HFF-Myc (cell line): Measurements from ENCODE around the gene ZNFX1.

Experiments
- DNase-seq: peaks from one replicate; pipeline ENCODE4 v3.0.0-alpha.2; 2011; ENCODE audit warnings: low read depth; ENCODE audit errors: extremely low read depth
- H3K4me3 ChIP-seq: replicated peaks from 2 replicates; pipeline ENCODE4 v1.5.1; 2011; ENCODE audit warnings: low read depth, mild to moderate bottlenecking, control low read depth, low read length
- TF ChIP-seq, protein P1 (sequence below): IDR thresholded peaks from 2 replicates; pipeline ENCODE4 v1.5.1; 2012; ENCODE audit warnings: mild to moderate bottlenecking, low read depth, low read length, control low read depth; ENCODE audit errors: missing control alignments

ZNFX1 gene

DNA sequence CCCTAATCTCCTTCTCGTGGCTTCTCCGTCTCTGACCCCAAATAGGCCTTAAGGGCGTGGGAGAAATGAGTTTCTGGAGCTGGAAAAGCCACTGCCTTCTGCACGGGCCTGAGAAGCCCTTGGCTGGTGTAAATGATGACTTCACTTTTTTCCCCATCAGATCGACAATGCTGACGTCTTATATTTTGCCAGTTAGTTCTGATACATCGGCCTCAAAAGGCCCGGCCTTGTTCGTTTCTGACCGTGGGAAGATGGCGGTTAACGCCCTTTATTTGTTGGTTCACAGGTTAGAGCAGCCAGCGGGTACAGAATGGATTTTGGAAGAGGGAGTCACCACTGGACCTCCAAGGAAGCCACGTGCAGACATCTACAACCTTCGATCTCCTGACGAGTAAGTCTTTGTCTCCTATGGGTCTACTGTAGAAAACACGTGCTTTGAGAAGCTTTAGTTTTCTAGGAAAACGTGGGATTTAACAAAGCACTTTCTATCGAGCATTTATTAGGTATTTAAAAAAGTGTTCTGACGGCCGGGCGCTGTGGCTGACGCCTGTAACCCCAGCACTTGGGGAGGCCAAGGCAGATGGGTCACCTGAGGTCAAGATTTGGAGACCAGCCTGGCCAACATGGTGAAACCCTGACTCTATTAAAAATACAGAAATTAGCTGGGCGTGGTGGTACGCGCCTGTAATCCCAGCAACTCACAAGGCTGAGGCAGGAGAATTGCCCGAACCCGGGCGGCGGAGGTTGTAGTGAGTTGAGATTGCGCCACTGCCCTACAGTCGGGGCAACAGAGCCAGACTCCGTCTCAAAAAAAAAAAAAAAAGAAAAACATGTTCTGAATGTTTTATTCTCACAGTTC, 1.2 kb upstream of the ZNFX1 start:
- TF ChIP-seq, protein P1, sequence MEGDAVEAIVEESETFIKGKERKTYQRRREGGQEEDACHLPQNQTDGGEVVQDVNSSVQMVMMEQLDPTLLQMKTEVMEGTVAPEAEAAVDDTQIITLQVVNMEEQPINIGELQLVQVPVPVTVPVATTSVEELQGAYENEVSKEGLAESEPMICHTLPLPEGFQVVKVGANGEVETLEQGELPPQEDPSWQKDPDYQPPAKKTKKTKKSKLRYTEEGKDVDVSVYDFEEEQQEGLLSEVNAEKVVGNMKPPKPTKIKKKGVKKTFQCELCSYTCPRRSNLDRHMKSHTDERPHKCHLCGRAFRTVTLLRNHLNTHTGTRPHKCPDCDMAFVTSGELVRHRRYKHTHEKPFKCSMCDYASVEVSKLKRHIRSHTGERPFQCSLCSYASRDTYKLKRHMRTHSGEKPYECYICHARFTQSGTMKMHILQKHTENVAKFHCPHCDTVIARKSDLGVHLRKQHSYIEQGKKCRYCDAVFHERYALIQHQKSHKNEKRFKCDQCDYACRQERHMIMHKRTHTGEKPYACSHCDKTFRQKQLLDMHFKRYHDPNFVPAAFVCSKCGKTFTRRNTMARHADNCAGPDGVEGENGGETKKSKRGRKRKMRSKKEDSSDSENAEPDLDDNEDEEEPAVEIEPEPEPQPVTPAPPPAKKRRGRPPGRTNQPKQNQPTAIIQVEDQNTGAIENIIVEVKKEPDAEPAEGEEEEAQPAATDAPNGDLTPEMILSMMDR = no peak
- peak overlapping the region; percentile 99 for H3K4me3 ChIP-seq
- no peak for DNase-seq

DNA sequence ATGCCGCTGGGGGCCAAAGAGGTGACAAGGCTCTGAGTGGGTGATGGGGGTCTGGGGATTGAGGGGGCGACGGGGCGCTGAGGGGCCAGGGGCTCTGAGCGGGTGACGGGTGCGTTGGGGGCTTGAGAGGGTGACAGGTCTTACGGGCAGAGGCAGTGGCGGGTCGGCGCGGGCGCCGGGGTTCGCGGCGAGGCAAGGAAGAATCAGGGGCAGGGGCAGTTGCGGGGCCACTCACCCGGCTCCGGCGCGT, 146 bp downstream of the ZNFX1 start:
- H3K4me3 ChIP-seq = peak overlapping the region; percentile 99
- no peak for DNase-seq
- TF ChIP-seq, protein P1 = no peak

DNA sequence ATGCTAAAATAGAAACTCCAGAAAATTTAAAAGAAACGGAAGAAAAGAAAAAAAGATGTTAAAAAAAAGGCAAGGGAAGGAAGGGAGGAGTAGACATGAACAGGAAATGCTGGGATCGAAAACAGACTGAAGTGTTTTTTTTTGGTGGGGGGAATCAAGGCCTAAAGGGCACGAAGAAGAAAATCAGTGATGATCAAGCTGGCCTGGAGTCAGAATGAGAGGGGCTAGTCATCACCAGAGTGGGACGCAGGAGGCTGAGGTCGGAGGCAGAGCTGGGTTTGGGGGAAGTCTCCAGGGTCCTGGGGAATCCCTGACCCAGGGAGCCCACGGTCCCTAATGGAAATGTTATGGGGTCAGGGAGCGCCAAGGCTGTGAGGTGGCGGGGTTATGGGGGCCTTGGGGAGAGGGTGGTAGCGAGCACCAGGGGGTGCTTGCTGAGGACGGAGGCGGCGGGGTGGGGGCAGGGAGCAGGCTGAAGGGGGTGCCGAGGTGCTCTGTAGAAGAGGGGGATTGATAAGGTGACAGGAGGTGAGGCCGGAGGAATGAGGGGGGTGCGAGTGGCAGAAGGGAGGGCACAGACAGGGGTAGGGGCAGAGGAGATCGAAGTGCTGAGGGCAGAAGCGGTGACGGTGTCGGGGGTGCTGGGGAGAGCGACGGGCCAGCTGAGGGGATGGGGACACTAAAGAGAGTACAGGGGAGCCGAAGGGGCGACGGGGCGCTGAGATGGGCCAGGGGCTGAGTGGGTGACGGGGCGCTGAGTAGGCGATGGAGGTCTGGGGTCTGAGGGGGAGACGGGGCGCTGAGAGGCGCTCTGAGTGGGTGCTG, 684 bp downstream of the ZNFX1 start:
- TF ChIP-seq, protein P1 = no peak
- H3K4me3 ChIP-seq = peak overlapping the region; percentile 99
- no peak for DNase-seq

DNA sequence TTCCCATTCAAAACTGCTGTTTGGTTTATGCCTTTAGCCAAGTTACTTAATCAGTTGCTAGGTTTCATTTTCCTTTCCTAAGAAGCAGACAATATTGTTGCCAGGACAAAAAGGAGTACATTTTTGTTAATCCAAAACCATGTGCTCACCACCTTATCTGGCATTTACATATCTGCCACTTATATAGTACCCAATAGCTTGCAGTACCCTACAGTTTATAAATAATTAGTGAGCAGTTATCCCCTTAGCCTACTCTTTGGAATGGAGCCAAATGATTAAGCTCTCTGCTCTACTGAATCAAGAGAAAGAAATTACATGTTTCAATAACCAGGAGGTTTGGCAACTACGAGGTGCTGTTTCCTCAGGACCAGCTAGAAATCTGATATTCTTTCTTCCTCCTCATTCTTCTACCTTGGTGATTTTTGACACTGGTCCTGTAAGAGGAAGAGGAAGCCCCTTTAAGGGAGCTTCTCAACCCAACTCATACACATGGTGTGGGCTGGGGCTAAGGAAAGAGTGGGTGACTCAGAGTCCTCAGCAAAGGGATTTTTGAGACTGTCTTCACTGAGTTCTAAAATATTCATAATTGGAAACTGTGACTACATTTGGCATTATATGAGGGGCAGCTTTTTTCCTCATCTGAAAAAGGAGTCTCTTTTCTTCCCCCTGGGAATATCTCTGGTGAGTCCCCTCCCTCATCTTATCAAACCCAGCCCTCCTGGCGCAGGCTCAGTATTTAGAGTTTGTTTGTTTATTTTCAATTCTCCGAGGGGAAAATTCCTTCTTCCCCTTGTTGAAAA, 1.5 kb downstream of the ZNFX1 start:
- H3K4me3 ChIP-seq = peak overlapping the region; percentile 99
- no peak for DNase-seq

DNA sequence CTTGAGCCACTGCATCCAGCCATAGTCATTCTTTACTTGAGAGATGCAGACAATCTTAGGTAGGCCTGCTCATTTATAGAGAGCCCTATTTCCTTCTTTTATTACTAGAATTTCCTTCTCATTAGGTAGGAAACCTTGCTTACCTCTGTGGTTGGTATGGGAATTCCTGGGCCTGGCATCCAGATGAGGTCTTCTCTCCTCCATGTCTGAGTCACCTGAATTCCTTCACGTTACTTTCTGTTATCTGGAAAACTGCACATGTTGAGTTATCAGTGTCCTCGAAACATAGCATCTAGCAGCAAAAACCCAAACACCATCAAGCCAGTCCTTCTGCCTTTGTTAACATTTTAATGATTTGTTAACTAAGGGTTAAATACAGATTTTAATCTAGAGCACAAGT, 2.2 kb downstream of the ZNFX1 start:
- DNase-seq = no peak
- H3K4me3 ChIP-seq = peak overlapping the region; percentile 99
- TF ChIP-seq, protein P1 = no peak

More for the DNA sequence above, 1.5 kb downstream of the ZNFX1 start:
- TF ChIP-seq, protein P1 = no peak

DNA sequence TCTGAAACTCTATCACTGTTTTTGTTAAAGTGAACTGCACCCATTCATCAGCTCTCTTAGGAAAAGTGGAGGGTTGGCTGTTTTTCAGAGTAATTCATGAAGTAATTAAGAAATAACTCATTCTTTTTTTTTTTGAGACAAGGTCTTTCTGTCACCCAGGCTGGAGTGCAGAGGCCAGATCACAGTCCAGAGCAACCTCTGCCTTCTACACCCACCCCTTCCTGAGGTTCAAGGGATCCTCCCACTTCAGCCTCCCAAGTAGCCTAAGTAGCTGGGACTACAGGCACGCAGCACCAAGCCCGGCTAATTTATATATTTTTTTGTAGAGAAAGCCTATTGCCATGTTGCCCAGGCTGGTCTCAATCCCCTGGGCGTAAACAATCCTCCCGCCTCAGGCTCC, 2.6 kb downstream of the ZNFX1 start:
- DNase-seq = no peak
- peak overlapping the region; percentile 99 for H3K4me3 ChIP-seq
- TF ChIP-seq, protein P1 = no peak
